ENCODE results near the gene MBD6. TPM values are rescaled to one million over a fixed set of nuclear protein-coding genes. Genes with fewer than 3 reads are reported as not detected.

MBD6 gene
- total RNA-seq, 1 donor from 2014 or later: 33.1 TPM

GRCh38 chr12:57552306-57552651 is 29.7 kb downstream of the MBD6 start:
- Histone ChIP-seq H3K9me3 (replicated peaks) (no peaks in the 10 kb centered on the region), H3K27me3 (ENCODE audit: low read depth) (peaks cover 67% of the 10 kb centered on the region), H3K36me3 (no peaks in the 10 kb centered on the region), H3K4me1 (peaks cover 9% of the 10 kb centered on the region), H3K27ac (replicated peaks) (no peak overlapping the region), H3K4me3 (no peak overlapping the region)
- no peak for DNase-seq
- intact Hi-C loops (cut with micrococcal nuclease): no loop called here
- TF ChIP-seq CTCF (IDR thresholded peaks at IDR 0.05; ENCODE audit: borderline replicate concordance): no peak

DNA sequence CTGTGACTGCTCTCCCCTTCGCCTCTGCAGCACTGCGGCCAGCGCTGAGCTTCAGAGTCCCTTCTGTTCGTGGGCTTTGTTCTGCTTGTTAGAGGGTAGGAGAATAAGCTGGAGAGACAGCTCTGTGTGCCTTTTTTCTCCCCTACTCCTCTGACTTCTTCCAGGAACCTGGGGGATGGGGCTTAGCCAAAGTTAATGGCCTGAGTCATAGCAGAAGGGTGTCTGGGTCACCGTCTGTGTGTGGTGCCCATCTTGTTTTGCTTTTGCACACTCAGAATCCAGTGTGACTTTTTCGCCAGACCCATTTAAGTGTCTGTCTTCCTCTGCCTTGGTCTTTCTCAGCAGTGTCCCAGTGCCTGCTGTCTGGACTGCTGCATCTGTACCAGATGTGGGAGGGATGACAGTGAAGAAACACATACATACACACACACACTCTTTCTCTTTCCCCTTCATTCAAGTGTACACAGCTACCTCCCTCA is 30.2 kb downstream of the MBD6 start:
- TF ChIP-seq CTCF (IDR thresholded peaks at IDR 0.05; ENCODE audit: borderline replicate concordance): no peak
- intact Hi-C loops (cut with micrococcal nuclease): no loop called here
- no peak overlapping the region for H3K4me3 ChIP-seq
- no peaks in the 10 kb centered on the region for H3K9me3 ChIP-seq (replicated peaks)
- H3K27ac ChIP-seq (replicated peaks): no peak overlapping the region
- no peak for DNase-seq
- peaks cover 66% of the 10 kb centered on the region for H3K27me3 ChIP-seq (ENCODE audit: low read depth)
- peaks cover 9% of the 10 kb centered on the region for H3K4me1 ChIP-seq
- no peaks in the 10 kb centered on the region for H3K36me3 ChIP-seq

GRCh38 chr12:57553343-57554202 is 30.9 kb downstream of the MBD6 start:
- H3K27ac ChIP-seq (replicated peaks): no peak overlapping the region
- intact Hi-C loops (cut with micrococcal nuclease): no loop called here
- no peaks in the 10 kb centered on the region for H3K9me3 ChIP-seq (replicated peaks)
- H3K4me3 ChIP-seq: no peak overlapping the region
- H3K36me3 ChIP-seq: no peaks in the 10 kb centered on the region
- H3K27me3 ChIP-seq (ENCODE audit: low read depth): peaks cover 59% of the 10 kb centered on the region
- no peak for TF ChIP-seq CTCF (IDR thresholded peaks at IDR 0.05; ENCODE audit: borderline replicate concordance)
- DNase-seq: no peak
- peaks cover 9% of the 10 kb centered on the region for H3K4me1 ChIP-seq

DNA sequence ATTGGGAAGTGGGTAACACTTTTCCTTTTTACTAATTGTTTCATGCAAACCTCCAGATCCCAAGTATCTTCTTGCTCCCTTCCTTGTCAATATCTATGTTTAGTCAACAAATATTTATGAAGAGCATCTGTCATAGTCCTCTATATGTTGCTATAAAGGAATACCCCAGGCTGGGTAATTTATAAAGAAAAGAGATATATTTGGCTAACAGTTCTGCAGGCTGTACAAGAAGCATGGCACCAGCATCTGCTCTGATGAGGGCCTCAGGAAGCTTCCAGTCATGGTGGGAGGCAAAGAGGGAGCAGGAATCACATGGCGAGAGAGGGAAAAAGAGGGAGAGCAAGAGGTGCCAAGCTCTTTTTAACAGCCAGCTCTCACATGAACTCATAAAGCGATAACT is 31.8 kb downstream of the MBD6 start:
- intact Hi-C loops (cut with micrococcal nuclease): no loop called here
- Histone ChIP-seq H3K27ac (replicated peaks) (no peak overlapping the region), H3K27me3 (ENCODE audit: low read depth) (peaks cover 50% of the 10 kb centered on the region), H3K9me3 (replicated peaks) (no peaks in the 10 kb centered on the region), H3K4me3 (no peak overlapping the region), H3K36me3 (no peaks in the 10 kb centered on the region), H3K4me1 (peaks cover 9% of the 10 kb centered on the region)
- DNase-seq: no peak
- TF ChIP-seq CTCF (IDR thresholded peaks at IDR 0.05; ENCODE audit: borderline replicate concordance): no peak

- Histone ChIP-seq H3K9me3 (replicated peaks) (no peaks in the 10 kb centered on the region), H3K27ac (replicated peaks) (no peak overlapping the region), H3K27me3 (ENCODE audit: low read depth) (peaks cover 46% of the 10 kb centered on the region), H3K4me3 (no peak overlapping the region), H3K36me3 (no peaks in the 10 kb centered on the region), H3K4me1 (peaks cover 5% of the 10 kb centered on the region)
- no peak for DNase-seq
- intact Hi-C loops (cut with micrococcal nuclease): no loop called here
- no peak for TF ChIP-seq CTCF (IDR thresholded peaks at IDR 0.05; ENCODE audit: borderline replicate concordance)
Observed at GRCh38 chr12:57554897-57555296, 32.3 kb downstream of the MBD6 start.

All from left ventricle myocardium inferior (tissue), 1 donor.